AG10803 (cell line): ENCODE results near the gene PHLDA2.

Source experiments
- DNase-seq: peaks from one replicate; pipeline ENCODE4 v3.0.0; 2010; ENCODE audit warnings: low read depth
- H3K4me3 ChIP-seq: 2 replicates; pipeline ENCODE4 v1.5.1; 2011; ENCODE audit warnings: mild to moderate bottlenecking, low read length, control low read depth
- TF ChIP-seq, protein P1 (sequence below): conservative IDR thresholded peaks from 2 replicates; pipeline ENCODE4 v1.5.1; 2011; ENCODE audit warnings: mild to moderate bottlenecking, low read length, control low read depth, inconsistent platforms

The PHLDA2 gene

DNA sequence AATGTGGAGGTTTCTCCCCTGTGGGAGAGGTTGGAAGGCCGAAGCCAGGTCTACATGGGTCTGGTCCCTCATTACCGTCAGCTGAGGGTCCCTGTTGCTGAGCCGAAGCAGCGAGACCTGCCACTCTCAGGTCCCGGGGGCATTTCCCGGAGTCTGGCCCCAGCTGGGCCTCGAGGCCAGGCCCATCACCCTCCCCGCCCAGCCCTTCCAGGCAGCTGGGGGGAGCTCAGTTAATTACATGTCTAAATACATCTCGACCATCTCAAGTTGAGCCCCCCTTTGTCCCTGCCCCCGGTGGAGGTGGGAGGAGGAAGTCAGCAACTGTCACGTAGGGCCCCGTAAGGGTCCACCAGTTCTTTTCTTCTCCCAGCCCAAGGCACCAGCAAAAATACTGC, 47.2 kb downstream of the PHLDA2 start:
- no peak for DNase-seq
- no peak overlapping the region for H3K4me3 ChIP-seq
- TF ChIP-seq, protein P1, sequence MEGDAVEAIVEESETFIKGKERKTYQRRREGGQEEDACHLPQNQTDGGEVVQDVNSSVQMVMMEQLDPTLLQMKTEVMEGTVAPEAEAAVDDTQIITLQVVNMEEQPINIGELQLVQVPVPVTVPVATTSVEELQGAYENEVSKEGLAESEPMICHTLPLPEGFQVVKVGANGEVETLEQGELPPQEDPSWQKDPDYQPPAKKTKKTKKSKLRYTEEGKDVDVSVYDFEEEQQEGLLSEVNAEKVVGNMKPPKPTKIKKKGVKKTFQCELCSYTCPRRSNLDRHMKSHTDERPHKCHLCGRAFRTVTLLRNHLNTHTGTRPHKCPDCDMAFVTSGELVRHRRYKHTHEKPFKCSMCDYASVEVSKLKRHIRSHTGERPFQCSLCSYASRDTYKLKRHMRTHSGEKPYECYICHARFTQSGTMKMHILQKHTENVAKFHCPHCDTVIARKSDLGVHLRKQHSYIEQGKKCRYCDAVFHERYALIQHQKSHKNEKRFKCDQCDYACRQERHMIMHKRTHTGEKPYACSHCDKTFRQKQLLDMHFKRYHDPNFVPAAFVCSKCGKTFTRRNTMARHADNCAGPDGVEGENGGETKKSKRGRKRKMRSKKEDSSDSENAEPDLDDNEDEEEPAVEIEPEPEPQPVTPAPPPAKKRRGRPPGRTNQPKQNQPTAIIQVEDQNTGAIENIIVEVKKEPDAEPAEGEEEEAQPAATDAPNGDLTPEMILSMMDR: no peak

DNA sequence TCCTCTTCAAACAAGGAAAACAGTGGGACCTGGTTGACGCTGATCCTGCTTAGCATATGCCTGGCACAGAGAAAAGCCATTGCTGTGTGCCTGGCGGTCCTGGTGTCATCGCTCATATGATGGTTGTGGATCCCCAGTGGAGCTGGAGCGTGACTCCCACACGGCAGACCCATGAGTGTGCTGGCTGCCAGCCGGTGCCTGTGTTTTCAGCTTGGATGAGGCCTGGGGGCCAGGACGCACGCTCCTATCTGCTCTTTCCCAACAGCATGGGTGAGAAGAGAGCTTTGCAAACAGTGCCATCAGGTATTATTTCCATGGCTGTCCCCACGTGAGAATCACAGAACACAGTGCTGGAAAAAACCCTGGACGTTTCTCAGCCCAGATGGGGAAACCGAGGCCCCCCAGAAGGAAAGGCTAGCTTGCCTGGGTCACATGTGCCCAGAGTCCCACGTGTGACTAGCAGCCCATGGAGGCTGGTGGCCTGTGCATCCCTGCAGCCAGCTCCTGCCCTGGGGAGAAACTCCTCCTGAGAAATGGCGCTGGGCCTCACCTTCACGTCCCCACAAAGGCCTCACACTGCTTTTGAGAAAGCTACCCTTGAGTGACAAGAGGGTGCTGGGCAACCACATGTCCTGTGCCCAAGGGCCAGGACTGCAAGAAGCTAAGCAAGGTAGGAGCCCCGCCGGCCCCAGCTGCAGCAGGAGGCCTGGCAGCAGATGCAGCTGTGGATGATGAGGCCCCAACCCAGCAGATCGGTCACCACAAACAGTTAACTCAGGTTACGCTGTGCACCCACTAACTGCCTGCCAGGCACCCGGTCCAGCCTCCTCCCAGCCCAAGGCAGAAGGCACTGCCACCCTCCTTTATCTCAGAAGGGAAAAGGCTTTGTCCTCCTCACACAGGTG, 47.9 kb downstream of the PHLDA2 start:
- no peak for DNase-seq
- no peak overlapping the region for H3K4me3 ChIP-seq
- TF ChIP-seq, protein P1: no peak

DNA sequence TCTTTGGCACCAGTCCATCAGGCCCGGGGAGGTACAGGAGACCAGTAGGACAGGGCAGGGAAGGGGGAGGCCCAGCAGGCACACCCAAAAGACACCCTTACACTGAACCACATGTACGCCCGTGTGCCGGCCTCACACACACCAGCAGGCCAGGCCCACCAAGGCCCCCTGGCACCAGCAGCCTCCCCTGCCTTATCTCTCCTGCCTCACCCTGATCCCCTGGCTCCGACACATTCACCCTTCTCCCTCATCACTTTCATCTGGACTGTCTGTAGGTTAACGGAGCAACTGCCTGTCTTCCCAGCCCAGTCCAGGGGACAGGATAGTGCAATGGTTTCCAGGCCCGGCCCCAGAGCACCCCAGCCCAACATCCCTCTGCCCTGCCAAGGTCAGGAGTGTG, 48.6 kb downstream of the PHLDA2 start:
- DNase-seq: no peak
- TF ChIP-seq, protein P1: no peak
- no peak overlapping the region for H3K4me3 ChIP-seq

DNA sequence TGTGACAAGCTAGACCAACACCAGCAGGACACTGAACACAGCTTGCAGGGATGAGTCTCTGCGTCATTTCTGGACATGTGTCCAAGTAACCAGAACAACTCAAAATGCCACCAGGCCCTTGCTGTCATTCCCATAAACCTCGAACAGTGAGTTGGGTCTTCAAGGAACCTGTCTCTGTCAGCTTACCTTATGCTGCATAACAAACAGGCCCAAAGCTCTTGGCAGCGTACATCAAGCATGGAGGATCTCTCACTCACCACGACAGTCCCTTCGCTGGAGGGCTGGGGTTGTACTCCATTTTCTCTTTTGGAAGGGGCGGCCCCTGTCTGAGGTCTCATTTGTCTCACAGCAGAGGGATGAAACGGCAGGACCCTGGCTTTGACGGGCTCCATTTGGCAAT, 50.4 kb downstream of the PHLDA2 start:
- TF ChIP-seq, protein P1: no peak
- no peak overlapping the region for H3K4me3 ChIP-seq
- DNase-seq: no peak
